ENCODE results near the gene TRIM26.
"Not testable (repeated sequence)": the region's sequence is repeated elsewhere in the genome, so short reads cannot be mapped to it uniquely, and the experiment has no call there.

TRIM26 gene

GRCh38 chr6:30171677-30172471 is 41.3 kb downstream of the TRIM26 start:
- no peak for FAIRE-seq
- no peak for DNase-seq (ENCODE audit: low spot score)

- FAIRE-seq (peak; percentile 62), DNase-seq (ENCODE audit: low spot score) (peak; percentile 49)
Observed at GRCh38 chr6:30169658-30170614, 43.3 kb downstream of the TRIM26 start.

- FAIRE-seq, result no peak
- no peak for DNase-seq (ENCODE audit: low spot score)
Observed at GRCh38 chr6:30168741-30169140, 44.5 kb downstream of the TRIM26 start.

GRCh38 chr6:30167101-30167500 is 46.1 kb downstream of the TRIM26 start:
- no peak for DNase-seq (ENCODE audit: low spot score)

GRCh38 chr6:30165238-30165637 is 48.0 kb downstream of the TRIM26 start:
- not testable (repeated sequence) for DNase-seq (ENCODE audit: low spot score); FAIRE-seq

More at GRCh38 chr6:30167101-30167500, 46.1 kb downstream of the TRIM26 start:
- FAIRE-seq, result no peak

- no peak for FAIRE-seq
Observed at GRCh38 chr6:30164714-30165113, 48.5 kb downstream of the TRIM26 start.

GRCh38 chr6:30163918-30164654 is 49.1 kb downstream of the TRIM26 start:
- no peak for DNase-seq (ENCODE audit: low spot score)
- FAIRE-seq, result no peak

More at GRCh38 chr6:30164714-30165113, 48.5 kb downstream of the TRIM26 start:
- no peak for DNase-seq (ENCODE audit: low spot score)

GRCh38 chr6:30163090-30163917 is 49.9 kb downstream of the TRIM26 start, which contains the start of gene TRIM15:
TSS of gene TRIM15 (plus strand) at chr6:30163546. CDS start at chr6:30163685, 139 bp downstream.
- FAIRE-seq, result no peak

GRCh38 chr6:30162265-30163089 is 50.7 kb downstream of the TRIM26 start:
- FAIRE-seq, result no peak

More at GRCh38 chr6:30163090-30163917, 49.9 kb downstream of the TRIM26 start, which contains the start of gene TRIM15:
- DNase-seq (ENCODE audit: low spot score), result no peak

GRCh38 chr6:30160785-30161531 is 52.2 kb downstream of the TRIM26 start, which contains the start of gene TRIM10:
TSS of gene TRIM10 (minus strand) at chr6:30161211. CDS start at chr6:30160858, 353 bp downstream.
- no peak for FAIRE-seq
- no peak for DNase-seq (ENCODE audit: low spot score)

More at GRCh38 chr6:30162265-30163089, 50.7 kb downstream of the TRIM26 start:
- no peak for DNase-seq (ENCODE audit: low spot score)

GRCh38 chr6:30160008-30160784 is 53.0 kb downstream of the TRIM26 start:
- FAIRE-seq (no peak), DNase-seq (ENCODE audit: low spot score) (no peak)

GRCh38 chr6:30158475-30159040 is 54.6 kb downstream of the TRIM26 start:
- FAIRE-seq (no peak), DNase-seq (ENCODE audit: low spot score) (no peak)

- DNase-seq (ENCODE audit: low spot score), result no peak
- FAIRE-seq, result no peak
Observed at GRCh38 chr6:30157999-30158398, 55.2 kb downstream of the TRIM26 start.

- FAIRE-seq (no peak), DNase-seq (ENCODE audit: low spot score) (no peak)
Observed at GRCh38 chr6:30157581-30157980, 55.6 kb downstream of the TRIM26 start.

GRCh38 chr6:30156774-30157173 is 56.4 kb downstream of the TRIM26 start:
- no peak for FAIRE-seq
- no peak for DNase-seq (ENCODE audit: low spot score)

GRCh38 chr6:30156262-30156599 is 57.0 kb downstream of the TRIM26 start:
- DNase-seq (ENCODE audit: low spot score) (peak; percentile 85), FAIRE-seq (peak; percentile 90)

GRCh38 chr6:30155520-30156261 is 57.5 kb downstream of the TRIM26 start:
- FAIRE-seq, result no peak
- no peak for DNase-seq (ENCODE audit: low spot score)
